ENCODE data around the gene RASGRP4. TPM values are rescaled to one million over a fixed set of nuclear protein-coding genes. Genes with fewer than 3 reads are reported as not detected.

RASGRP4 gene
- total RNA-seq, 4 donors from 2014 or later: 0.91 to 2.3 (median 1.6) TPM

DNA sequence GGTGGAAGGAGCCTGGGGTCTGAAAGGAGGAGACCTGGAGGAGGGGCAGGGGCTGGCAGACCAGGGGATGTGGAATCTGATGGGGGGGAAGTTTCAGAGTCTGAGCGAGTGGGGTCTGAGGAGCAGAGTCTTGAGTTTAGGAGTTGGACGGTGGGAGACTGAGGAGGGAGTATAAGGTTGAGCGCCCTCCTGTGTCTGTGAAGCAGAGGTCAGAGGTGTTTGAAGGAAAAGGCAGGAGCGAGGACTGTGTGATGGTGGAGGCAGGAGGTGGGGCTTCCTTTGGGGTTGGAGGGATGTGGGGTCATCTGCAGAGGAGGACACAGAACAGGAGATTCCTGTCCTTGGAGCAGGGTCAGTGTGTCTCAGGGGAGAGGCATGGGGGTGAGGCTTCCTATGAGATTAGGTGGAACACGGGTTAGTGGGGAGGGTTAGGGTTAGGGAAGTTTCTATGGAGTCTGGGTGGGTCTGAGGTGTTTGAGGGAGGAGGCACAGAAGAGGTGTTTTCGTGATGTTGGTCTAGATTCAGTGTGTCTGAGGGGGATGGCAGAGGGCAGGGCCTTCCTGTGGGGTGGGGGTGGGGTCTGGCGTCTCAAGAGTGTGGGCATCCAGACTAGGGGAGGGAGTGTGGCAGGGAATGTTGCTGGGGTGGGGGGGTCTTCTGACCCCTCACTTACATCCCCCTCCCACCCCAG is 15.8 kb upstream of the RASGRP4 start:
- Histone ChIP-seq H3K27me3 (peaks cover 9% of the 10 kb centered on the region), H3K4me3 (no peak overlapping the region), H3K36me3 (no peaks in the 10 kb centered on the region), H3K4me1 (no peaks in the 10 kb centered on the region), H3K9me3 (no peaks in the 10 kb centered on the region), H3K27ac (no peak overlapping the region)
- TF ChIP-seq EP300 (IDR thresholded peaks at IDR 0.05) (no peak), POLR2A (IDR thresholded peaks at IDR 0.05) (no peak), POLR2AphosphoS5 (IDR thresholded peaks at IDR 0.05) (no peak)
- TF ChIP-seq, protein P1, sequence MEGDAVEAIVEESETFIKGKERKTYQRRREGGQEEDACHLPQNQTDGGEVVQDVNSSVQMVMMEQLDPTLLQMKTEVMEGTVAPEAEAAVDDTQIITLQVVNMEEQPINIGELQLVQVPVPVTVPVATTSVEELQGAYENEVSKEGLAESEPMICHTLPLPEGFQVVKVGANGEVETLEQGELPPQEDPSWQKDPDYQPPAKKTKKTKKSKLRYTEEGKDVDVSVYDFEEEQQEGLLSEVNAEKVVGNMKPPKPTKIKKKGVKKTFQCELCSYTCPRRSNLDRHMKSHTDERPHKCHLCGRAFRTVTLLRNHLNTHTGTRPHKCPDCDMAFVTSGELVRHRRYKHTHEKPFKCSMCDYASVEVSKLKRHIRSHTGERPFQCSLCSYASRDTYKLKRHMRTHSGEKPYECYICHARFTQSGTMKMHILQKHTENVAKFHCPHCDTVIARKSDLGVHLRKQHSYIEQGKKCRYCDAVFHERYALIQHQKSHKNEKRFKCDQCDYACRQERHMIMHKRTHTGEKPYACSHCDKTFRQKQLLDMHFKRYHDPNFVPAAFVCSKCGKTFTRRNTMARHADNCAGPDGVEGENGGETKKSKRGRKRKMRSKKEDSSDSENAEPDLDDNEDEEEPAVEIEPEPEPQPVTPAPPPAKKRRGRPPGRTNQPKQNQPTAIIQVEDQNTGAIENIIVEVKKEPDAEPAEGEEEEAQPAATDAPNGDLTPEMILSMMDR (IDR thresholded peaks at IDR 0.05): no peak
- 58% methylated on average over 7 of the region's 7 CpGs for WGBS
- no peak for DNase-seq (ENCODE audit: low spot score in 2 of 2)

DNA sequence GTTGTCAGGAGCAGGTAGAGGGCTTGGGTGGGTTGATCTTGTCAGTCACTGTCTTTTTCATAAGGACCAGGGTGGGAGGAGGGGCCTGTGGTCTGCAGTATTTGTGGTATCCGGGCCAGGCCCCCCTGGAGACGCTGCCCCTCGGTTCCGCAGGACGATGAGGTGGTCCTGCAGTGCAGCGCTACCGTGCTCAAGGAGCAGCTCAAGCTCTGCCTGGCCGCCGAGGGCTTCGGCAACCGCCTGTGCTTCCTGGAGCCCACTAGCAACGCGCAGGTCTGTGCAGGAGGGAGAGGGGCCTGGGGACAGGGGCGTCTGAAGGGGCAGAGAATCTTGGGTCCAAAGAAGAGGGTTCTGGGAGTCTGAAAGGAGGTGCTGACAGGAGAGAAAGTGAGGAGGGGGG is 14.6 kb upstream of the RASGRP4 start:
- peaks cover 12% of the 10 kb centered on the region for H3K27me3 ChIP-seq
- H3K4me1 ChIP-seq: no peaks in the 10 kb centered on the region
- no peak for DNase-seq (ENCODE audit: low spot score in 2 of 2)
- H3K4me3 ChIP-seq: no peak overlapping the region
- no peak overlapping the region for H3K27ac ChIP-seq
- TF ChIP-seq, protein P1 (IDR thresholded peaks at IDR 0.05): no peak
- no peak for TF ChIP-seq POLR2A (IDR thresholded peaks at IDR 0.05)
- no peak for TF ChIP-seq EP300 (IDR thresholded peaks at IDR 0.05)
- no peak for TF ChIP-seq POLR2AphosphoS5 (IDR thresholded peaks at IDR 0.05)
- H3K9me3 ChIP-seq: no peaks in the 10 kb centered on the region
- 66% methylated on average over 14 of the region's 14 CpGs for WGBS
- no peaks in the 10 kb centered on the region for H3K36me3 ChIP-seq

DNA sequence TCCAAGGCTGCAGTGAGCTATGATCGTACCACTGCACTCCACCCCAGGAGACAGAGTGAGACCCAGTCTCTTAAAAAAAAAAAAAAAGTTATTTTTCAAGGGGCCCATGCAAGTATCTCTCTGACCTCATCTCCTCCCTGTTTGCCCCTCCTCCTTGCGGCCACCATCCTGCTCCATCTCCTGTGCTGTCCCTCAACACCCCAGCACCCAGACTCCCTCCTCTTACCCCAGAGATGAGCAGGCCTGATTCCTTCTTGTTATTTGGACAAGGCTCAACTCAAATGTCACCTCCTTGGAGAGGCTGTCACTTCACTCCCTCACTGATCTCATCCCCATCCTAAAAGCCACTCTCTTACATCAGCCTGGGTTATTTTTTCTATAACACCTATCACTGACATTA is 11.9 kb upstream of the RASGRP4 start:
- WGBS: 76% methylated on average over 2 of the region's 2 CpGs
- Histone ChIP-seq H3K36me3 (no peaks in the 10 kb centered on the region), H3K27ac (no peak overlapping the region), H3K4me3 (no peak overlapping the region), H3K27me3 (peaks cover 39% of the 10 kb centered on the region), H3K9me3 (no peaks in the 10 kb centered on the region), H3K4me1 (peaks cover 3% of the 10 kb centered on the region)
- TF ChIP-seq POLR2A (IDR thresholded peaks at IDR 0.05): no peak
- TF ChIP-seq, protein P1 (IDR thresholded peaks at IDR 0.05): no peak
- no peak for TF ChIP-seq EP300 (IDR thresholded peaks at IDR 0.05)
- no peak for TF ChIP-seq POLR2AphosphoS5 (IDR thresholded peaks at IDR 0.05)
- DNase-seq (ENCODE audit: low spot score in 2 of 2): no peak

DNA sequence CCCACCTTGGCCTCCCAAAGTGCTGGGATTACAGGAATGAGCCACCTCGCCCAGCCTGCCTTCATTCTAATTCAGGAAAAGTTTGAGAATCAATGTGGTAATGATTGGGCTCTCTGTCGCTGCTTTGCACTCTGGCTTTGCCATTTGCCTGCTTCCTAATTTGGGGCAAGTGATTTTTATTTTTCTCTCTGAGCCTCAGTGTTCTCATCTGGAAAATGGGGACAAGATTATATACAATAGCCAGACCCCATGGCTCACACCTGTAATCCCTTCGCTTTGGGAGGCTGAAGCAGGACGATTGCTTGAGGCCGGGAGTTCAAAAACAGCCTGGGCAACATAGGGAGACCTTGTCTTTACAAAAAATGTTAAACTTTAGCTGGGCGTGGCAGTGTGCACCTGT is 11.3 kb upstream of the RASGRP4 start:
- H3K27me3 ChIP-seq: peaks cover 41% of the 10 kb centered on the region
- WGBS: 98% methylated on average over 6 of the region's 6 CpGs
- H3K4me1 ChIP-seq: peaks cover 3% of the 10 kb centered on the region
- no peaks in the 10 kb centered on the region for H3K36me3 ChIP-seq
- TF ChIP-seq POLR2A (IDR thresholded peaks at IDR 0.05) (no peak), EP300 (IDR thresholded peaks at IDR 0.05) (no peak), POLR2AphosphoS5 (IDR thresholded peaks at IDR 0.05) (no peak)
- TF ChIP-seq, protein P1 (IDR thresholded peaks at IDR 0.05): no peak
- DNase-seq (ENCODE audit: low spot score in 2 of 2): no peak
- H3K9me3 ChIP-seq: no peaks in the 10 kb centered on the region
- H3K4me3 ChIP-seq: no peak overlapping the region
- no peak overlapping the region for H3K27ac ChIP-seq

DNA sequence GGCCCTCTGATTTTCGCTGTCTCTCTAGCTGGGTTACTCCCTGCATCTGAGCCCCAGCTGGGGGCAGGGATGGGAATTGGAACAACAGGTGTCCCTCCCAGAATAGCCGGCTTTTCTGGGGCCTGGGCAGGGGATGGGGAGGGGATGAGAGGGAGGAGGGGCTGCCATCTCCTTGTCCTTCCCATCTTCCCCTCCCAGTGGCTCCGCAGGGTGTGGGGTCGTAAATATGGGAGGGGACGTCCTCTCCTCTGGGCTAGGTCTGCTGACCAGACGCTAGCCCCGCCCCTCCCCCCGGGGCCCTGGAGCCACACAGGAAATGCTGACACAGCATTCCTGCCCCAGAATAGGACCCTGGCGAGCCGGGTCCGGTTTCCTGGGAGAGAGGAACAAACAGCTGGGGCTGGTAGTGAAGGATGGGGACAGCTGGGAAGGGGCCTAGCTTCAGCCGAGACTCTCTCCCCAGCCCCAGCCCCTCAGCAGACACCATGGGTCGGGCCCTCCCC is 8.6 kb upstream of the RASGRP4 start:
- TF ChIP-seq POLR2A (IDR thresholded peaks at IDR 0.05): no peak
- TF ChIP-seq EP300 (IDR thresholded peaks at IDR 0.05): no peak
- TF ChIP-seq, protein P1 (IDR thresholded peaks at IDR 0.05): no peak
- TF ChIP-seq POLR2AphosphoS5 (IDR thresholded peaks at IDR 0.05): no peak
- Histone ChIP-seq H3K27me3 (peaks cover 37% of the 10 kb centered on the region), H3K27ac (no peak overlapping the region), H3K4me1 (peaks cover 3% of the 10 kb centered on the region), H3K9me3 (no peaks in the 10 kb centered on the region), H3K36me3 (no peaks in the 10 kb centered on the region), H3K4me3 (no peak overlapping the region)
- no peak for DNase-seq (ENCODE audit: low spot score in 2 of 2)
- 29% methylated on average over 2 of the region's 13 CpGs for WGBS

Measured in suprapubic skin (tissue), 4 donors.